Activated effector memory CD4-positive, alpha-beta T cell treated with Interleukin-2 at 50 U/mL for 16 hours (primary cell): ENCODE results near the gene TNS3.

ENCODE experiments used
- DNase-seq: peaks from one replicate; pipeline ENCODE4 v3.0.0-alpha.2; 2020

Gene TNS3

GRCh38 chr7:47314728-47315607 lies 266.9 kb downstream of the TNS3 start:
- no peak for DNase-seq

DNA sequence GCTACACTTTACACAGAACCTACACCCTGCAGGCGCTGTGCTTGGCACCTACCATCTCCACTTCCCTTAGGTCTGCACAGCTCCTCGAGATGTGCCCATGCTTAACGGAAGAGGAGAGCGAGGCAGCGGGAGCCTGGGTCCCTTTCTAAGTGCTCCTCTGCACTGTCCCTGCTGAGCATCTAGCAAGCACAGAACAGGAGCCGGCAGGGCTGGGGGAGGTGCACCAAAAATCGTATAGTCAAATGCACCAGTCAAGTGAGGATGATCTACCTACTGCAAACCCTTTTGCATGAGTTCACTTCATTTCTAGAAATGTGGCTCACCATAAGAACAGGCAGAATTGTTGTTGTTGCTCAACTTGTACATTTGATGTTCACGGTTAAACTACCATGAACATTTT lies 267.7 kb downstream of the TNS3 start:
- no peak for DNase-seq

DNA sequence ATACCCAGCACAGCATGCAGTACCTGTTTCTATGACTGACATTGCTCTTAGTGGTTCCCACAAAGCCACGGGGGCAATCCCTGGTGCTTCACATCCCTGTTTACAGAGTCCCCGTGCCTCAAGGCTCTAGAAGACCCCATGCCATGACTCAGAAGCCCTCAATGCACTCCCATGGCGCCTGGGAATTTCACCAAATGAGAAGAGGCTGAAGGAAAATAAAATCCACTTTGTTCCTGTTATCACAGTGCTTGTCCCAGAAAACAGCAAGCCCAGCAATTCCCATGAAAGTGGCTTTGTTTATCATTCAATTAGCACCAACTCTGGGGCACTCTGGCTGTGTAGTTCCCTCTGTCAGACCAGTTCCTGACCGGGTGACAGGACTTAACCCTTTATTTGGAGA lies 268.3 kb downstream of the TNS3 start:
- DNase-seq: no peak

DNA sequence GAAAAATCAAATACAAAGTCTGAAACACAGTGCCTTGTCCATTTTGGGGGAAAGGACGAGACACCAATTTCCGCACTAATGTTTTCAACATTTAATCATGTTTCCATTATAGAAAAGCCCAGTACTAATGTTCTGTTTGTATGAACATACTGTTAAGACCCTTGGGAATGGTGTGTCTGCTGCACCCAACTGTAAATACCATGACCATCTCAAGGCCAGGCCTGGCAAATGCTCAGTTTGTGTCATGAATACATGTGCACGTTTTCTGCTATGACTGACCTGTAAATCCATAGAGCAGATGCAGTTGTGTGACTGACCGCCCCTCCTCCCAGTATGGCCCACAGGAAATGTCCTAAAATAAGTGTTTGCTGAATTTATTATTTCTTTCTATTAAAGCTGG lies 270.0 kb downstream of the TNS3 start:
- no peak for DNase-seq

GRCh38 chr7:47310020-47310419 lies 271.9 kb downstream of the TNS3 start:
- no peak for DNase-seq

- DNase-seq: no peak
Measured at GRCh38 chr7:47308808-47309207, 273.1 kb downstream of the TNS3 start.

GRCh38 chr7:47307311-47307710 lies 274.6 kb downstream of the TNS3 start:
- no peak for DNase-seq

DNA sequence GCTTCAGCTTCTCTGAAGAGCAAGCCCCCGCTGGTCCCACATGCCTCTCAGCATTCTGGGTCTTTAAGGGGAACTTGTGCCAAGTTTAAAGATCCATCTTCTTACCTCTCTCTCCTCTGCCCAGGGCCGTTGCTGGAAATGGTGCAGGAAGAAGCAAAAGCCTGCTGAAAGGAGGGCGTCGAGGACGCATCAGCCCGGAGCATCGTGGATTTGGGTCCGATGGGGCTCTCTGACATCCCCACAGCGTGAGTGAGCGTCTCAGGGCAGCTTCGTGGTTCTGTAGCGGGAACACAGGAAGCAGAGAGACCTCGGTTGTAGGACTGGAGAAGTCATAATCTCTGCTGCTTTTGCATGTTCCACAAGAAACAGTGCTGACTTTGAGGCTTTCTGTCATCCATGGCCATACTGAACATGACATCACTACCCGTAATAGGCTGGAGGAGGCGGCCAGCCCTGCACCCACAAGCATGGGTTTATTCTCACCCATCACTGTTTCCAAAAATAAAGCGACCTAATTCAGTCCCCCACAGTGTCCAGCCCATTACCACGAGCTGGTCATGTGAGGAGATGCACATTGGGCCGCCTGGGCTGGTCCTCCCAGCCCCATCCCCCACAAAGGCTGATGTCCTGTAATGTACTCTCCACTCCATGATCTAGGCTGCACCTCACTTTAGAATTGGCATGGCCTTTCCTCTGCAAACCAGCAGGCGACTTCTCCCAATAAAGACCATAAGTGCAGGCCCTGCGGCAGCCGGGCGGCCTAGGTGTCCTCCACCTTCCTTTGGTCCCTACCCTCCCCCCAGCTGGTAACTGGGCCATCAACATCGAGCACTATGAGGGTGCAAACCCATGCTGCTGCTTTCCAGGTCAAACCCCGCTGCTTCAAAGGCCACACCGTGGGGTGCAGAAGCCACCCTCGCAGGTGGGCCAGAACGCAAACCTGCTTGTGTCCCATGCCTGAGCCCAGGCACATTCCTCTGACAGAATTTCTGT lies 276.9 kb downstream of the TNS3 start:
- DNase-seq: no peak

- no peak for DNase-seq
Measured at GRCh38 chr7:47303695-47304453, 278.0 kb downstream of the TNS3 start.

GRCh38 chr7:47303014-47303694 lies 278.8 kb downstream of the TNS3 start:
- DNase-seq: no peak

- DNase-seq: no peak
Measured at GRCh38 chr7:47302560-47302959, 279.4 kb downstream of the TNS3 start.

GRCh38 chr7:47301657-47302295 lies 280.1 kb downstream of the TNS3 start:
- no peak for DNase-seq

DNA sequence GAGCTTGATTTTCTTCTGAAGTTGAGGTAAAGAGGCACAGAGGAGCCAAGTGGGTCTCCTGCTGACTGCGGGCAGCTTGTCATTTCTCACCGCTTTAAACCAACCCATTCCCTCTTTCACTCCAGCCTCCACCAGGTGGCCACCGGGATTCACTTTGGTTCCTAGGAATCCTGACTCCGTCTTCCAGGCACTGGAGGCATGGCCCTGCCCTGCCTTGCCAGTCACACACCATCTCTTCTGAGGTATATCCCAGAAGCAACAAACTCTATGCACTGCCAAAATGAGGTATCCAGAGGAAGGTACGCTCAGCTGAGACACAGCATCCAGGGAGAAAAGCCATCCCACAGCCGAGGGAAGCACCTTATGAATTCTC lies 280.8 kb downstream of the TNS3 start:
- DNase-seq: no peak

DNA sequence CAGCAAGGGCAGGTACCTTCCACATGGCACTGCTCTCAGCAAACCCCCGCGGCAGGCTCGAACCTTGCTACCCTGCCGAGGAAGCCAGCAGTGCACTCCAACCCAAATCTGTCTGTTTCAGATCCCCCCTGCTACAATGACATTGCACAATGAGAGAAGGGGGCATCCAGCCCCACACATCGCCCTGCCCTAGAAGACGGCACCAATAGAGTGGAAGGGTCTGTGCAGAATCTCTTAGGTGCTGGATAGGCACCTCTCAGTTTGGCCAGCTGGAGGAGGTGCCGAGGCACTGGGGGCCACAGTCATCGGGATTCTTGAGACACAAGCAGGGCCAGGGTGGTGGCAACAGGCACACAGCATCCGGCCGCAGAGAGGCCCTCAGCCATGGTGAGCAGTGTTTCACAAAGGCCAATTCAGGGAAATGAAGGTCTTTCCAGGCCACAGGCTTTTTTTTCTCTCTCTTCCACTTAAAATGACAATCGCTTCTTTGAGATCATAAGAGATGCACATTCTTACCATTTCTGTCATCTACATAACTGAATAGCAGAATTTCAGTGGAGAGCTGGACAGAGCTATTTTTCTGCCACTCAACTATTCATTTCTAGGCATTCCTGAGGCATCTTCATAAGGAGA lies 281.3 kb downstream of the TNS3 start:
- DNase-seq: no peak

- no peak for DNase-seq
Measured at GRCh38 chr7:47299496-47299895, 282.4 kb downstream of the TNS3 start.

GRCh38 chr7:47298636-47299035 lies 283.3 kb downstream of the TNS3 start:
- DNase-seq: no peak

DNA sequence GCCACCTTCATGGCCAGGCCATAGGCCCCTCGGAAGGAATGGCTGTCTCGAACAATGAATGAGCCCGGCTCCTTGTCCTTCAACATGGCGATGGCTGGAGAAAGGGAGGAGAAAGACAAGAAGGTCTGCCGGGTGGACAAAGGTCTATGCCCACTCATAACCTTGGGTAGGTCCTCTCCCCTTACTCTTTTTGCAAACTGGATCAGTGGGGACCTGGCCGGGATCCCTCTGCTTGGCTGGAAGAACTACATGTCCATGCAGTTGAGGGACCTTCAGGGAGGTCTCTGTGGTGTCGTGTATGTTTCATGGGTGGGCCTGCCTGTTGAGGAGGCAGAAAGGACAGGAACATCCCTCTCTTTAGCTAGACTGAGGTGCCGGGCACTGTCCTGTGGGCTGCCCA lies 284.8 kb downstream of the TNS3 start:
- DNase-seq: no peak

GRCh38 chr7:47295606-47296005 lies 286.3 kb downstream of the TNS3 start:
- no peak for DNase-seq

DNA sequence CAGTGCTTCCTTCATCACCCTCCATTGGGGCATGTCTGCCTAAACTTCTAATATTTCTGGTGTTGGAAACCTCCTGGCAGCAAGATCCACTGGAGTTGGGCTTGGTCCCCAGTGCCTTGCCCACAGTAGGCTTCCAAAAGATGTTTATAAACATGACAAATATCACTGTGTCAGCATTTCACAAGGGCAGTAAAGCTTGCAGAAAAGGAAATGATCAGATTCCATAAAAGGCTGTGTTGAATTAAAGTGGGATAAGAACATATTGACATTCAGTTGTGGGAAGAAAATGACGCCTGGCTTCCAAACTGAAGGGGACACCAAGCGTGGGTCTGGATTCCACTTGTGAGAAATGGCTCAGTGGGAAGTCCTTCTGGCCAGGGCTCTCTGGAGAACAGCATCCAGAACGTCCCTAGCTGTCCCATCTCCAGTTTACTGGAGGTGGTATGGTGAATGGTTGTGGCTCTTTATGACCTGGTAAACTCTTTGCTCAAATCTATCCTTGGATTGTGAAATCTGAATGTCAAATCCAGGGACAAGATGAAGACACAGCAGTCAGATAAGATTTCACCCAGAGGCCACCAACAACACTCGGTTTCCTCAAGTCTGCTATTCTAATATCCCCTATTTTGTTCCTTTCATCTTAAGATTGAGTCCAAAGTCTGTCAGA lies 287.2 kb downstream of the TNS3 start:
- no peak for DNase-seq

- no peak for DNase-seq
Measured at GRCh38 chr7:47293884-47294555, 287.9 kb downstream of the TNS3 start.
